ENCODE data around the gene BBS5.

Gene BBS5

DNA sequence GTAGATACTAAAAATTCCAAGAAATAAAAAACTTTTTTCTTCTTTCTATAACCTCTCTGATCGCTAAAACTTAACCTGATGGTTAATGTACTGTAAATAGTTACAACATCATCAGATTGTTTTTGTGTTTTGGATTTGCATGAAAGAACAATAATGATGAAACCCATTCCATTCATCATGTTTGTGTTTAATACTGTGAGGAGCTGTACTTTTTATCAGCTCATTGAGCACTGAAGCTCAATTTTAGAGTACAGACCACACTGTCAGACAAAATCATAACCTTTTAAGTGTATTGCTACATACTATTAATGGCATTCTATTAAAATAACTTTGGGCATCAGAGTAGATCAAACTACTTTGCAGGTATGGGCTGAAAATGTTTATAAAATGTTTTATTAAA, 14.8 kb upstream of the BBS5 start:
- TF ChIP-seq MYC (IDR thresholded peaks at IDR 0.05; ENCODE audit: low read depth, low read length) (no peak), POLR2A (IDR thresholded peaks at IDR 0.05; ENCODE audit: extremely low read depth, insufficient read length) (no peak)
- H3K4me3 ChIP-seq (ENCODE audit: low read depth, low read length): no peak overlapping the region
- DNase-seq (ENCODE audit: low read depth): no peak

DNA sequence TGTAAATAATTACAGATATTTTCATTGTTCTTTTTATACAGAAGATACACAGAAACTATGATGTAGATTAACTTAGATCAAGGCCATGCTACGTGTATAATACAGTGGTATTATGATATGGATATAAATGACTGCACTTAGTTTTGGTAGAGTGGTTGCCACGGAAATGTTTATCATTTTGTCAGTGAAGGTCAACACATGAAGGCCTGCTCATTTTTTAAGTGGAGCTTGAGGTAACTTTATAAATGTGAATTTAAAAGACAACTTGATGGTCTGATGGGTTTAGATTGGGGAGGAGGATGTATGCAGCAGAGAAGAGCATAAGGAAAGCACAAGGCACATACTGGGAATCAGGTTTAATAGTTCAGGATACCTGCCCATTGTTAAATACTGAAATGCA, 14.4 kb upstream of the BBS5 start:
- TF ChIP-seq, protein P1, sequence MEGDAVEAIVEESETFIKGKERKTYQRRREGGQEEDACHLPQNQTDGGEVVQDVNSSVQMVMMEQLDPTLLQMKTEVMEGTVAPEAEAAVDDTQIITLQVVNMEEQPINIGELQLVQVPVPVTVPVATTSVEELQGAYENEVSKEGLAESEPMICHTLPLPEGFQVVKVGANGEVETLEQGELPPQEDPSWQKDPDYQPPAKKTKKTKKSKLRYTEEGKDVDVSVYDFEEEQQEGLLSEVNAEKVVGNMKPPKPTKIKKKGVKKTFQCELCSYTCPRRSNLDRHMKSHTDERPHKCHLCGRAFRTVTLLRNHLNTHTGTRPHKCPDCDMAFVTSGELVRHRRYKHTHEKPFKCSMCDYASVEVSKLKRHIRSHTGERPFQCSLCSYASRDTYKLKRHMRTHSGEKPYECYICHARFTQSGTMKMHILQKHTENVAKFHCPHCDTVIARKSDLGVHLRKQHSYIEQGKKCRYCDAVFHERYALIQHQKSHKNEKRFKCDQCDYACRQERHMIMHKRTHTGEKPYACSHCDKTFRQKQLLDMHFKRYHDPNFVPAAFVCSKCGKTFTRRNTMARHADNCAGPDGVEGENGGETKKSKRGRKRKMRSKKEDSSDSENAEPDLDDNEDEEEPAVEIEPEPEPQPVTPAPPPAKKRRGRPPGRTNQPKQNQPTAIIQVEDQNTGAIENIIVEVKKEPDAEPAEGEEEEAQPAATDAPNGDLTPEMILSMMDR (IDR thresholded peaks at IDR 0.05; ENCODE audit: low read depth, low read length): no peak
- TF ChIP-seq MAX (IDR thresholded peaks at IDR 0.05; ENCODE audit: low read depth, low read length) (no peak), MYC (IDR thresholded peaks at IDR 0.05; ENCODE audit: low read depth, low read length) (no peak), POLR2A (IDR thresholded peaks at IDR 0.05; ENCODE audit: extremely low read depth, insufficient read length) (no peak)
- H3K4me3 ChIP-seq (ENCODE audit: low read depth, low read length): no peak overlapping the region
- peak; percentile 43 for DNase-seq (ENCODE audit: low read depth)

GRCh38 chr2:169468841-169469240, 10.5 kb upstream of the BBS5 start:
- DNase-seq (ENCODE audit: low read depth): no peak
- no peak overlapping the region for H3K4me3 ChIP-seq (ENCODE audit: low read depth, low read length)
- TF ChIP-seq, protein P1 (IDR thresholded peaks at IDR 0.05; ENCODE audit: low read depth, low read length): no peak
- TF ChIP-seq POLR2A (IDR thresholded peaks at IDR 0.05; ENCODE audit: extremely low read depth, insufficient read length): no peak
- no peak for TF ChIP-seq MAX (IDR thresholded peaks at IDR 0.05; ENCODE audit: low read depth, low read length)
- TF ChIP-seq MYC (IDR thresholded peaks at IDR 0.05; ENCODE audit: low read depth, low read length): no peak

GRCh38 chr2:169469952-169470572, 9.2 kb upstream of the BBS5 start:
- no peak for DNase-seq (ENCODE audit: low read depth)
- no peak overlapping the region for H3K4me3 ChIP-seq (ENCODE audit: low read depth, low read length)
- TF ChIP-seq MAX (IDR thresholded peaks at IDR 0.05; ENCODE audit: low read depth, low read length): no peak
- TF ChIP-seq MYC (IDR thresholded peaks at IDR 0.05; ENCODE audit: low read depth, low read length): no peak
- TF ChIP-seq, protein P1 (IDR thresholded peaks at IDR 0.05; ENCODE audit: low read depth, low read length): no peak

- no peak for DNase-seq (ENCODE audit: low read depth)
- no peak for TF ChIP-seq MAX (IDR thresholded peaks at IDR 0.05; ENCODE audit: low read depth, low read length)
- no peak for TF ChIP-seq POLR2A (IDR thresholded peaks at IDR 0.05; ENCODE audit: extremely low read depth, insufficient read length)
- TF ChIP-seq MYC (IDR thresholded peaks at IDR 0.05; ENCODE audit: low read depth, low read length): no peak
- TF ChIP-seq, protein P1 (IDR thresholded peaks at IDR 0.05; ENCODE audit: low read depth, low read length): no peak
- H3K4me3 ChIP-seq (ENCODE audit: low read depth, low read length): no peak overlapping the region
These were observed 7.0 kb upstream of the BBS5 start for GRCh38 chr2:169472249-169472648.

GRCh38 chr2:169476459-169476858, 2.8 kb upstream of the BBS5 start:
- no peak overlapping the region for H3K4me3 ChIP-seq (ENCODE audit: low read depth, low read length)
- TF ChIP-seq MYC (IDR thresholded peaks at IDR 0.05; ENCODE audit: low read depth, low read length): no peak
- no peak for DNase-seq (ENCODE audit: low read depth)

GRCh38 chr2:169478339-169478738, 955 bp upstream of the BBS5 start:
- DNase-seq (ENCODE audit: low read depth): peak; percentile 5
- TF ChIP-seq POLR2A (IDR thresholded peaks at IDR 0.05; ENCODE audit: extremely low read depth, insufficient read length) (no peak), MAX (IDR thresholded peaks at IDR 0.05; ENCODE audit: low read depth, low read length) (no peak), MYC (IDR thresholded peaks at IDR 0.05; ENCODE audit: low read depth, low read length) (no peak)
- TF ChIP-seq, protein P1 (IDR thresholded peaks at IDR 0.05; ENCODE audit: low read depth, low read length): no peak
- no peak overlapping the region for H3K4me3 ChIP-seq (ENCODE audit: low read depth, low read length)
